Colon (tissue), 2 donors: ENCODE measurements around the gene CCDC201.
"Not testable (repeated sequence)": the region's sequence is repeated elsewhere in the genome, so short reads cannot be mapped to it uniquely, and the experiment has no call there.

Experiments used
- FAIRE-seq: peaks from 2 replicates; lab custom pipeline; 2012; peaks lifted over from hg19 to GRCh38; lab: Jason Lieb, UNC
- donor health status: control.
- donor health status: control.

The CCDC201 gene

GRCh38 chr7:45874408-45875131 lies 1.7 kb upstream of the CCDC201 start:
- FAIRE-seq = no peak

- no peak for FAIRE-seq
Measured at GRCh38 chr7:45873355-45873754, 473 bp upstream of the CCDC201 start.

GRCh38 chr7:45872116-45873034 lies 507 bp downstream of the CCDC201 start:
- FAIRE-seq = no peak

- FAIRE-seq = no peak
Measured at GRCh38 chr7:45869426-45869825, 3.5 kb downstream of the CCDC201 start.

GRCh38 chr7:45867471-45867870 lies 5.4 kb downstream of the CCDC201 start:
- FAIRE-seq = no peak

GRCh38 chr7:45865594-45866410 lies 7.1 kb downstream of the CCDC201 start:
- no peak for FAIRE-seq

- no peak for FAIRE-seq
Measured at GRCh38 chr7:45863715-45864114, 9.2 kb downstream of the CCDC201 start.

- peak; percentile 72 for FAIRE-seq
Measured at GRCh38 chr7:45856888-45857287, 16.0 kb downstream of the CCDC201 start.

- FAIRE-seq = not testable (repeated sequence)
Measured at GRCh38 chr7:45855680-45856079, 17.2 kb downstream of the CCDC201 start.

- FAIRE-seq = not testable (repeated sequence)
Measured at GRCh38 chr7:45853491-45853890, 19.4 kb downstream of the CCDC201 start.

GRCh38 chr7:45852984-45853383 lies 19.9 kb downstream of the CCDC201 start:
- FAIRE-seq = not testable (repeated sequence)

GRCh38 chr7:45848734-45849133 lies 24.1 kb downstream of the CCDC201 start:
- not testable (repeated sequence) for FAIRE-seq

GRCh38 chr7:45846536-45846935 lies 26.3 kb downstream of the CCDC201 start:
- FAIRE-seq = not testable (repeated sequence)

- not testable (repeated sequence) for FAIRE-seq
Measured at GRCh38 chr7:45841926-45842717, 30.8 kb downstream of the CCDC201 start.

GRCh38 chr7:45838852-45839251 lies 34.0 kb downstream of the CCDC201 start:
- FAIRE-seq = not testable (repeated sequence)

GRCh38 chr7:45832433-45833177 lies 40.3 kb downstream of the CCDC201 start:
- not testable (repeated sequence) for FAIRE-seq

GRCh38 chr7:45829846-45830245 lies 43.0 kb downstream of the CCDC201 start:
- not testable (repeated sequence) for FAIRE-seq

- FAIRE-seq = not testable (repeated sequence)
Measured at GRCh38 chr7:45827731-45828130, 45.2 kb downstream of the CCDC201 start.

- not testable (repeated sequence) for FAIRE-seq
Measured at GRCh38 chr7:45826550-45826949, 46.3 kb downstream of the CCDC201 start.

- FAIRE-seq = not testable (repeated sequence)
Measured at GRCh38 chr7:45818763-45819162, 54.1 kb downstream of the CCDC201 start.

GRCh38 chr7:45817913-45818312 lies 55.0 kb downstream of the CCDC201 start:
- FAIRE-seq = not testable (repeated sequence)
